Left cardiac atrium (tissue), 4 donors: Measurements from ENCODE around the gene MESP1. TPM values are rescaled to one million over a fixed set of nuclear protein-coding genes. Genes with fewer than 3 reads are reported as not detected.

Experiments
- ATAC-seq, 2 donors: fragments of 200-7000 bp; cut with Tn5 transposase; one replicate each; pipeline ENCODE4 v1.9.1; 2020; ENCODE audit warnings: mild to moderate bottlenecking in 2 of 2, moderate library complexity in 2 of 2
- DNase-seq: peaks from one replicate; pipeline ENCODE4 v3.0.0-alpha.2; 2020
- intact Hi-C, 2 donors: fragments of 100-400 bp; cut with DNase I; formaldehyde crosslinking; loops; one replicate each; pipeline versions ENCODE4 v1.14.1 to v1.15.1; 2022 to 2023
- total RNA-seq, 2 donors: library from RNA; stranded (reverse); fragmentation: NEBNext Ultra II Directional; extraction: Animal tissue kit (Norgen Biotek cat#: 25700); gene quantifications; one replicate each; pipeline ENCODE4 v1.2.1, GENCODE V29; 2021
- donor health status: DM: no; HTN: yes; CAD: no.
- donor health status: DM: no; HTN: yes; CAD: no; lungs with severe emphysema.
- donor health status: DM: yes; HTN: yes; CAD: no.
- donor health status: Dilated cardiomyopathy.

MESP1 gene
- total RNA-seq, 2 donors from 2014 or later: 4.7 to 10.5 TPM

- no peak for DNase-seq
- no peak for ATAC-seq
- intact Hi-C loops: loop anchor here (10.0 kb wide), 2 partner anchors 69 to 309 kb away; no protein-coding TSS in a partner anchor
Measured at GRCh38 chr15:89765694-89766093, 14.6 kb upstream of the MESP1 start.

GRCh38 chr15:89761929-89762328 lies 10.9 kb upstream of the MESP1 start:
- no peak for DNase-seq
- no peak for ATAC-seq
- intact Hi-C loops: loop anchor here (2.0 to 10.0 kb wide), 5 partner anchors 73 to 313 kb away; no protein-coding TSS in a partner anchor

- intact Hi-C loops: loop anchor here (2.0 to 10.0 kb wide), 5 partner anchors 74 to 314 kb away; no protein-coding TSS in a partner anchor
- ATAC-seq: peak in 1 of 2 donors; percentile 7
- DNase-seq: no peak
Measured at GRCh38 chr15:89761009-89761831, 10.2 kb upstream of the MESP1 start.

GRCh38 chr15:89760303-89761008 lies 9.4 kb upstream of the MESP1 start:
- peak; percentile 91 to 93 for ATAC-seq
- peak; percentile 77 for DNase-seq
- intact Hi-C loops: loop anchor here (2.0 to 10.0 kb wide), 5 partner anchors 74 to 314 kb away; no protein-coding TSS in a partner anchor

GRCh38 chr15:89759835-89760234 lies 8.8 kb upstream of the MESP1 start:
- ATAC-seq (no peak), DNase-seq (no peak)
- intact Hi-C loops: loop anchor here (2.0 to 10.0 kb wide), 5 partner anchors 75 to 315 kb away; no protein-coding TSS in a partner anchor

GRCh38 chr15:89758981-89759380 lies 7.9 kb upstream of the MESP1 start:
- intact Hi-C loops: no loop called here
- DNase-seq (no peak), ATAC-seq (no peak)

- ATAC-seq: no peak
- no peak for DNase-seq
- intact Hi-C loops: no loop called here
Measured at GRCh38 chr15:89758283-89758682, 7.2 kb upstream of the MESP1 start.

GRCh38 chr15:89756897-89757296 lies 5.8 kb upstream of the MESP1 start:
- ATAC-seq (no peak), DNase-seq (no peak)

GRCh38 chr15:89755701-89756100 lies 4.7 kb upstream of the MESP1 start:
- intact Hi-C loops: no loop called here
- DNase-seq (no peak), ATAC-seq (no peak)

More at GRCh38 chr15:89756897-89757296, 5.8 kb upstream of the MESP1 start:
- intact Hi-C loops: no loop called here

GRCh38 chr15:89754361-89755154 lies 3.5 kb upstream of the MESP1 start:
- ATAC-seq (no peak), DNase-seq (no peak)
- intact Hi-C loops: loop anchor here in 1 of 2 donors (5.0 kb wide), 1 partner anchor 107 kb away; no protein-coding TSS in a partner anchor

- intact Hi-C loops: loop anchor here in 1 of 2 donors (5.0 kb wide), 1 partner anchor 107 kb away; no protein-coding TSS in a partner anchor
- DNase-seq: no peak
- no peak for ATAC-seq
Measured at GRCh38 chr15:89753855-89754254, 2.8 kb upstream of the MESP1 start.

- DNase-seq (no peak), ATAC-seq (no peak)
- intact Hi-C loops: loop anchor here in 1 of 2 donors (5.0 kb wide), 1 partner anchor 104 kb away; no protein-coding TSS in a partner anchor
Measured at GRCh38 chr15:89751748-89752147, 699 bp upstream of the MESP1 start.

GRCh38 chr15:89749951-89750559 lies 994 bp downstream of the MESP1 start:
- DNase-seq (no peak), ATAC-seq (peak; percentile 28 to 42)
- intact Hi-C loops: loop anchor here in 1 of 2 donors (5.0 kb wide), 1 partner anchor 103 kb away; no protein-coding TSS in a partner anchor

- intact Hi-C loops: no loop called here
- no peak for ATAC-seq
- DNase-seq: no peak
Measured at GRCh38 chr15:89749526-89749925, 1.5 kb downstream of the MESP1 start.

- ATAC-seq (no peak), DNase-seq (no peak)
- intact Hi-C loops: no loop called here
Measured at GRCh38 chr15:89749054-89749453, 2.0 kb downstream of the MESP1 start.

- intact Hi-C loops: no loop called here
- DNase-seq (no peak), ATAC-seq (no peak)
Measured at GRCh38 chr15:89747708-89748682, 3.1 kb downstream of the MESP1 start.

- DNase-seq (no peak), ATAC-seq (no peak)
- intact Hi-C loops: no loop called here
Measured at GRCh38 chr15:89746386-89746780, 4.7 kb downstream of the MESP1 start.
